Measurements from ENCODE around the gene FAM161B.

GRCh38 chr14:73888460-73888725 is 61.5 kb downstream of the FAM161B start:
- TF ChIP-seq BHLHE40 (IDR thresholded peaks at IDR 0.05; ENCODE audit: borderline replicate concordance): no peak
- TF ChIP-seq FOXK2 (IDR thresholded peaks at IDR 0.05): no peak
- TF ChIP-seq TARDBP (IDR thresholded peaks at IDR 0.05): no peak

All from HEK293T (cell line).